Measurements from ENCODE around the gene ASPRV1. TPM values are rescaled to one million over a fixed set of nuclear protein-coding genes. Genes with fewer than 3 reads are reported as not detected.
A peak's percentile ranks its signal among the peaks of the same experiment; 100 is the strongest.

Gene ASPRV1
- total RNA-seq, 4 donors from 2014 or later = 0.95 to 1.2 TPM; not detected in 2

GRCh38 chr2:69950241-69950640, 11.2 kb downstream of the ASPRV1 start:
- peaks cover 0 to 6% (median 2%) of the 10 kb centered on the region in 4 donors for H3K4me1 ChIP-seq
- H3K36me3 ChIP-seq = no peaks in the 10 kb centered on the region
- no peak for TF ChIP-seq POLR2A (IDR thresholded peaks at IDR 0.05)
- TF ChIP-seq CTCF (IDR thresholded peaks at IDR 0.05) = no peak
- no peak for TF ChIP-seq POLR2AphosphoS5 (IDR thresholded peaks at IDR 0.05)
- TF ChIP-seq EP300 (IDR thresholded peaks at IDR 0.05; ENCODE audit: low read depth) = no peak
- WGBS, 2 donors (ENCODE audit: low coverage in 1 of 2) = 60 to 74% methylated on average over 4 to 5 of the region's 5 CpGs
- no peak overlapping the region for H3K4me3 ChIP-seq
- in situ Hi-C loops (cut with MboI; ENCODE audit: low pct_ligation_motif_present in 1 of 4, low pct_unique_long_range_greater_than_20kb in 1 of 4, low sequenced_read_pairs in 3 of 4) = no loop called here
- H3K27ac ChIP-seq = no peak overlapping the region
- no peak for DNase-seq
- intact Hi-C loops (cut with DNase I; ENCODE audit: low total_unique reads) = no loop called here
- peaks cover 13% of the 10 kb centered on the region for H3K27me3 ChIP-seq
- H3K9me3 ChIP-seq = no peaks in the 10 kb centered on the region

- no peak overlapping the region for H3K27ac ChIP-seq
- WGBS, 2 donors (ENCODE audit: low coverage in 1 of 2) = 74 to 87% methylated on average over 5 to 21 of the region's 21 CpGs
- no peaks in the 10 kb centered on the region for H3K36me3 ChIP-seq
- peaks cover 13% of the 10 kb centered on the region for H3K27me3 ChIP-seq
- intact Hi-C loops (cut with DNase I; ENCODE audit: low total_unique reads) = no loop called here
- DNase-seq = no peak
- in situ Hi-C loops (cut with MboI; ENCODE audit: low pct_ligation_motif_present in 1 of 4, low pct_unique_long_range_greater_than_20kb in 1 of 4, low sequenced_read_pairs in 3 of 4) = loop anchor here in 1 of 4 donors (25.0 kb wide), 1 partner anchor 113 kb away; no protein-coding TSS in a partner anchor
- TF ChIP-seq POLR2A (IDR thresholded peaks at IDR 0.05) (no peak), EP300 (IDR thresholded peaks at IDR 0.05; ENCODE audit: low read depth) (no peak), POLR2AphosphoS5 (IDR thresholded peaks at IDR 0.05) (no peak)
- H3K9me3 ChIP-seq = no peaks in the 10 kb centered on the region
- no peak overlapping the region for H3K4me3 ChIP-seq
- peaks cover 0 to 6% (median 2%) of the 10 kb centered on the region in 4 donors for H3K4me1 ChIP-seq
These were observed 12.3 kb downstream of the ASPRV1 start for GRCh38 chr2:69948963-69949645.

- TF ChIP-seq POLR2AphosphoS5 (IDR thresholded peaks at IDR 0.05) = no peak
- TF ChIP-seq CTCF (IDR thresholded peaks at IDR 0.05) = no peak
- no peak for TF ChIP-seq POLR2A (IDR thresholded peaks at IDR 0.05)
- TF ChIP-seq EP300 (IDR thresholded peaks at IDR 0.05; ENCODE audit: low read depth) = no peak
- Histone ChIP-seq H3K27ac (no peak overlapping the region), H3K4me3 (no peak overlapping the region), H3K4me1 (peaks cover 0 to 6% (median 2%) of the 10 kb centered on the region in 4 donors), H3K36me3 (no peaks in the 10 kb centered on the region), H3K27me3 (peaks cover 13% of the 10 kb centered on the region), H3K9me3 (no peaks in the 10 kb centered on the region)
- in situ Hi-C loops (cut with MboI; ENCODE audit: low pct_ligation_motif_present in 1 of 4, low pct_unique_long_range_greater_than_20kb in 1 of 4, low sequenced_read_pairs in 3 of 4) = loop anchor here in 1 of 4 donors (25.0 kb wide), 1 partner anchor 114 kb away; no protein-coding TSS in a partner anchor
- intact Hi-C loops (cut with DNase I; ENCODE audit: low total_unique reads) = no loop called here
- DNase-seq = no peak
- 70 to 76% methylated on average over 2 to 32 of the region's 35 CpGs for WGBS, 2 donors (ENCODE audit: low coverage in 1 of 2)
These were observed 13.1 kb downstream of the ASPRV1 start for GRCh38 chr2:69948032-69948962.

- no peak for DNase-seq
- Histone ChIP-seq H3K27ac (peak overlapping the region in 1 of 4 donors; percentile 2), H3K9me3 (no peaks in the 10 kb centered on the region), H3K27me3 (peaks cover 13% of the 10 kb centered on the region), H3K36me3 (peaks cover 0 to under 1% (median 0%) of the 10 kb centered on the region in 4 donors), H3K4me1 (peaks cover 0 to 6% (median 2%) of the 10 kb centered on the region in 4 donors), H3K4me3 (no peak overlapping the region)
- intact Hi-C loops (cut with DNase I; ENCODE audit: low total_unique reads) = no loop called here
- TF ChIP-seq CTCF (IDR thresholded peaks at IDR 0.05) = no peak
- no peak for TF ChIP-seq POLR2AphosphoS5 (IDR thresholded peaks at IDR 0.05)
- no peak for TF ChIP-seq EP300 (IDR thresholded peaks at IDR 0.05; ENCODE audit: low read depth)
- TF ChIP-seq POLR2A (IDR thresholded peaks at IDR 0.05) = no peak
- in situ Hi-C loops (cut with MboI; ENCODE audit: low pct_ligation_motif_present in 1 of 4, low pct_unique_long_range_greater_than_20kb in 1 of 4, low sequenced_read_pairs in 3 of 4) = loop anchor here in 1 of 4 donors (25.0 kb wide), 1 partner anchor 115 kb away; no protein-coding TSS in a partner anchor
- WGBS, 2 donors (ENCODE audit: low coverage in 1 of 2) = 86 to 97% methylated on average over 3 to 4 of the region's 4 CpGs
These were observed 14.0 kb downstream of the ASPRV1 start for GRCh38 chr2:69947325-69947931.

All from transverse colon (tissue), 4 donors.